Esophagus mucosa (tissue), 1 donor: Measurements from ENCODE around the gene GFRA1. TPM values are rescaled to one million over a fixed set of nuclear protein-coding genes. Genes with fewer than 3 reads are reported as not detected.

Experiments
- ATAC-seq: fragments of 200-7000 bp; cut with Tn5 transposase; one replicate; pipeline ENCODE4 v1.9.1; 2020
- total RNA-seq: library from RNA; stranded (reverse); gene quantifications from one replicate; pipeline ENCODE4 v1.2.4, GENCODE V29; 2023
- donor health status: DM: yes; HTN: yes; CAD: no.

GFRA1 gene
- total RNA-seq, 1 donor from 2014 or later, result 0.56 TPM

- ATAC-seq, result no peak
Observed at GRCh38 chr10:116157485-116157884, 115.5 kb downstream of the GFRA1 start.

GRCh38 chr10:116156819-116157218 is 116.2 kb downstream of the GFRA1 start:
- ATAC-seq, result no peak

GRCh38 chr10:116155191-116155590 is 117.8 kb downstream of the GFRA1 start:
- no peak for ATAC-seq

GRCh38 chr10:116154651-116155050 is 118.4 kb downstream of the GFRA1 start:
- no peak for ATAC-seq

- ATAC-seq, result no peak
Observed at GRCh38 chr10:116151076-116151475, 121.9 kb downstream of the GFRA1 start.

GRCh38 chr10:116150606-116151005 is 122.4 kb downstream of the GFRA1 start:
- no peak for ATAC-seq

GRCh38 chr10:116147147-116147905 is 125.7 kb downstream of the GFRA1 start:
- ATAC-seq, result no peak

- ATAC-seq, result no peak
Observed at GRCh38 chr10:116146372-116147140, 126.5 kb downstream of the GFRA1 start.

GRCh38 chr10:116143673-116144222 is 129.3 kb downstream of the GFRA1 start:
- no peak for ATAC-seq

GRCh38 chr10:116141855-116142254 is 131.2 kb downstream of the GFRA1 start:
- no peak for ATAC-seq

GRCh38 chr10:116141246-116141645 is 131.8 kb downstream of the GFRA1 start:
- ATAC-seq, result no peak

GRCh38 chr10:116139886-116140285 is 133.1 kb downstream of the GFRA1 start:
- ATAC-seq, result no peak

- no peak for ATAC-seq
Observed at GRCh38 chr10:116138897-116139296, 134.1 kb downstream of the GFRA1 start.

GRCh38 chr10:116136261-116136660 is 136.7 kb downstream of the GFRA1 start:
- ATAC-seq, result no peak

- no peak for ATAC-seq
Observed at GRCh38 chr10:116134322-116134721, 138.7 kb downstream of the GFRA1 start.

GRCh38 chr10:116133634-116134033 is 139.4 kb downstream of the GFRA1 start:
- no peak for ATAC-seq

GRCh38 chr10:116132780-116133399 is 140.1 kb downstream of the GFRA1 start:
- ATAC-seq, result no peak

- no peak for ATAC-seq
Observed at GRCh38 chr10:116130006-116130405, 143.0 kb downstream of the GFRA1 start.

- ATAC-seq, result no peak
Observed at GRCh38 chr10:116126954-116127695, 145.9 kb downstream of the GFRA1 start.

- no peak for ATAC-seq
Observed at GRCh38 chr10:116126239-116126638, 146.8 kb downstream of the GFRA1 start.

GRCh38 chr10:116125180-116125579 is 147.8 kb downstream of the GFRA1 start:
- no peak for ATAC-seq

- ATAC-seq, result no peak
Observed at GRCh38 chr10:116124777-116125176, 148.2 kb downstream of the GFRA1 start.
